Mesothelial cell of epicardium (in vitro differentiated cells): ENCODE data around the gene FAM222A. TPM values are rescaled to one million over a fixed set of nuclear protein-coding genes. Genes with fewer than 3 reads are reported as not detected.

Experiments used
- DNase-seq, 2 experiments: peaks; one replicate each; pipeline ENCODE4 v3.0.0; 2021; ENCODE audit warnings: low spot score in 2 of 2; ENCODE audit not compliant: unreplicated experiment in 2 of 2
- H3K27ac Mint-ChIP-seq: 2 replicates; pipeline ENCODE4 v1.8.0; 2021; ENCODE audit warnings: mixed read lengths
- H3K27me3 Mint-ChIP-seq: 2 replicates; pipeline ENCODE4 v1.8.0; 2021; ENCODE audit warnings: low read depth, mixed read lengths
- H3K36me3 Mint-ChIP-seq: 2 replicates; pipeline ENCODE4 v1.8.0; 2021; ENCODE audit warnings: mixed read lengths
- H3K4me1 Mint-ChIP-seq: 2 replicates; pipeline ENCODE4 v1.8.0; 2021; ENCODE audit warnings: mixed read lengths
- H3K4me3 Mint-ChIP-seq: 2 replicates; pipeline ENCODE4 v1.8.0; 2021; ENCODE audit warnings: mild to moderate bottlenecking, moderate library complexity, mixed read lengths
- H3K9me3 Mint-ChIP-seq: 2 replicates; pipeline ENCODE4 v1.8.0; 2021; ENCODE audit warnings: mixed read lengths
- CTCF ChIP-seq: fragments of 200-600 bp; sonication (generic); IDR thresholded peaks from one replicate; pipeline ENCODE4 v1.5.0; 2021; ENCODE audit warnings: antibody characterized with exemption; ENCODE audit not compliant: unreplicated experiment
- total RNA-seq: library from RNA; stranded (reverse); gene quantifications from 3 replicates; pipeline ENCODE4 v1.2.1, GENCODE V29; 2021

Gene FAM222A
- total RNA-seq, 1 donor from 2014 or later: 1.1 TPM

GRCh38 chr12:109679501-109680263 lies 33.9 kb upstream of the FAM222A start:
- Mint-ChIP-seq H3K4me1 (peaks cover 6% of the 10 kb centered on the region), H3K4me3 (no peak overlapping the region), H3K27ac (no peak overlapping the region), H3K36me3 (no peaks in the 10 kb centered on the region), H3K9me3 (no peaks in the 10 kb centered on the region), H3K27me3 (peaks cover 37% of the 10 kb centered on the region)
- TF ChIP-seq CTCF: no peak
- DNase-seq: no peak

GRCh38 chr12:109680264-109681005 lies 33.2 kb upstream of the FAM222A start:
- Mint-ChIP-seq H3K27me3 (peaks cover 39% of the 10 kb centered on the region), H3K9me3 (no peaks in the 10 kb centered on the region), H3K36me3 (no peaks in the 10 kb centered on the region), H3K4me3 (no peak overlapping the region), H3K27ac (no peak overlapping the region), H3K4me1 (peaks cover 6% of the 10 kb centered on the region)
- TF ChIP-seq CTCF: no peak
- DNase-seq: no peak

- DNase-seq: no peak
- no peaks in the 10 kb centered on the region for H3K36me3 Mint-ChIP-seq
- H3K9me3 Mint-ChIP-seq: no peaks in the 10 kb centered on the region
- H3K4me3 Mint-ChIP-seq: no peak overlapping the region
- H3K27me3 Mint-ChIP-seq: peaks cover 35% of the 10 kb centered on the region
- no peak for TF ChIP-seq CTCF
- H3K4me1 Mint-ChIP-seq: peaks cover 6% of the 10 kb centered on the region
- no peak overlapping the region for H3K27ac Mint-ChIP-seq
These were observed 31.5 kb upstream of the FAM222A start for GRCh38 chr12:109681986-109682707.

GRCh38 chr12:109682708-109683060 lies 30.9 kb upstream of the FAM222A start:
- Mint-ChIP-seq H3K9me3 (no peaks in the 10 kb centered on the region), H3K27ac (no peak overlapping the region), H3K36me3 (no peaks in the 10 kb centered on the region), H3K4me1 (peaks cover 6% of the 10 kb centered on the region), H3K4me3 (no peak overlapping the region), H3K27me3 (peaks cover 34% of the 10 kb centered on the region)
- no peak for TF ChIP-seq CTCF
- DNase-seq: no peak

GRCh38 chr12:109683316-109683715 lies 30.3 kb upstream of the FAM222A start:
- Mint-ChIP-seq H3K27ac (no peak overlapping the region), H3K4me3 (no peak overlapping the region), H3K27me3 (peaks cover 36% of the 10 kb centered on the region), H3K36me3 (no peaks in the 10 kb centered on the region), H3K9me3 (no peaks in the 10 kb centered on the region), H3K4me1 (peaks cover 6% of the 10 kb centered on the region)
- no peak for TF ChIP-seq CTCF
- no peak for DNase-seq
